PFSK-1 (cell line): Measurements from ENCODE around the gene C13orf46.

Experiments used
- FOXP2 ChIP-seq: optimal IDR thresholded peaks from 2 replicates; pipeline ENCODE3; 2011; ENCODE audit warnings: borderline replicate concordance, control low read depth, inconsistent platforms; ENCODE audit not compliant: insufficient read depth; ENCODE audit errors: extremely low read length, extremely low read depth
- POLR2AphosphoS5 ChIP-seq: IDR thresholded peaks from 2 replicates; pipeline ENCODE4 v1.6.1; 2012; ENCODE audit warnings: low read depth, mild to moderate bottlenecking, control low read depth, low read length, moderate library complexity
- REST ChIP-seq, 2 experiments: IDR thresholded peaks; 2 replicates each; pipeline versions ENCODE4 v1.6.1 to v1.8.0; 2011 to 2012; ENCODE audit warnings: low read depth in 2 of 2, low read length in 2 of 2, control low read depth in 1 of 2, inconsistent platforms in 1 of 2, mild to moderate bottlenecking in 1 of 2, moderate library complexity in 1 of 2; ENCODE audit not compliant: insufficient read depth in 1 of 2
- SIN3A ChIP-seq: IDR thresholded peaks from 2 replicates; pipeline ENCODE4 v1.6.1; 2012; ENCODE audit warnings: mild to moderate bottlenecking, low read length, moderate library complexity, borderline replicate concordance; ENCODE audit not compliant: insufficient read depth
- TAF1 ChIP-seq: IDR thresholded peaks from 2 replicates; pipeline ENCODE4 v1.6.1; 2012; ENCODE audit warnings: low read length, control low read depth, borderline replicate concordance; ENCODE audit not compliant: insufficient read depth

The C13orf46 gene

GRCh38 chr13:113967729-113968462, 6.0 kb downstream of the C13orf46 start:
- no peak for TF ChIP-seq FOXP2
- no peak for TF ChIP-seq TAF1
- no peak for TF ChIP-seq POLR2AphosphoS5
- no peak for TF ChIP-seq REST (IDR thresholded peaks at IDR 0.05; ENCODE audit: insufficient read depth in 1 of 2, low read depth in 2 of 2, low read length in 2 of 2)
- TF ChIP-seq SIN3A, result no peak

GRCh38 chr13:113967206-113967720, 6.6 kb downstream of the C13orf46 start:
- no peak for TF ChIP-seq TAF1
- TF ChIP-seq POLR2AphosphoS5, result no peak
- no peak for TF ChIP-seq REST (IDR thresholded peaks at IDR 0.05; ENCODE audit: insufficient read depth in 1 of 2, low read depth in 2 of 2, low read length in 2 of 2)
- no peak for TF ChIP-seq SIN3A
- no peak for TF ChIP-seq FOXP2

- no peak for TF ChIP-seq SIN3A
- no peak for TF ChIP-seq TAF1
- no peak for TF ChIP-seq POLR2AphosphoS5
- no peak for TF ChIP-seq REST (IDR thresholded peaks at IDR 0.05; ENCODE audit: insufficient read depth in 1 of 2, low read depth in 2 of 2, low read length in 2 of 2)
- TF ChIP-seq FOXP2, result no peak
Measured at GRCh38 chr13:113965968-113966884, 7.7 kb downstream of the C13orf46 start.

- TF ChIP-seq SIN3A (no peak), FOXP2 (no peak), POLR2AphosphoS5 (no peak), REST (IDR thresholded peaks at IDR 0.05; ENCODE audit: insufficient read depth in 1 of 2, low read depth in 2 of 2, low read length in 2 of 2) (no peak), TAF1 (no peak)
Measured at GRCh38 chr13:113965383-113965874, 8.4 kb downstream of the C13orf46 start.
